Mucosa of descending colon (tissue), 3 donors: ENCODE results near the gene TBC1D8. TPM values are rescaled to one million over a fixed set of nuclear protein-coding genes. Genes with fewer than 3 reads are reported as not detected.

ENCODE experiments used
- ATAC-seq: fragments of 200-7000 bp; cut with Tn5 transposase; one replicate; pipeline ENCODE4 v1.9.1; 2020; ENCODE audit warnings: mild to moderate bottlenecking, moderate library complexity
- DNase-seq, 3 donors: peaks; one replicate each; pipeline ENCODE4 v3.0.0-alpha.2; 2020
- H3K36me3 ChIP-seq: fragments of 200-600 bp; one replicate; pipeline ENCODE4 v1.8.0; 2021; ENCODE audit warnings: low read depth, mild to moderate bottlenecking
- H3K4me1 ChIP-seq: fragments of 200-600 bp; one replicate; pipeline ENCODE4 v1.8.0; 2021; ENCODE audit warnings: low read depth, mild to moderate bottlenecking
- H3K4me3 ChIP-seq: fragments of 200-600 bp; one replicate; pipeline ENCODE4 v1.8.0; 2021; ENCODE audit warnings: mild to moderate bottlenecking
- H3K9me3 ChIP-seq: fragments of 200-600 bp; one replicate; pipeline ENCODE4 v1.8.0; 2021; ENCODE audit warnings: mild to moderate bottlenecking
- CTCF ChIP-seq: fragments of 200-600 bp; IDR thresholded peaks from one replicate; pipeline ENCODE4 v1.8.0; 2022; ENCODE audit warnings: antibody characterized with exemption, mild to moderate bottlenecking
- intact Hi-C, 2 donors: fragments of 100-400 bp; cut with DNase I in 1 of 2; cut with micrococcal nuclease in 1 of 2; formaldehyde crosslinking; loops; one replicate each; pipeline versions ENCODE4 v1.11.0 to v1.11.1; 2022; cut with DNase I, micrococcal nuclease
- total RNA-seq, 3 donors: library from RNA; stranded (reverse); fragmentation: NEBNext Ultra II Directional in 2 of 3; extraction: Animal tissue kit (Norgen Biotek cat#: 25700) in 2 of 3; gene quantifications; one replicate each; pipeline versions ENCODE4 v1.2.1 to v1.2.4, GENCODE V29; 2021 to 2023
- donor health status: DM: no; HTN: no; CAD: no; lungs with moderate emphysema.
- donor health status: DM: no; HTN: no; CAD: no.
- donor health status: DM: no; HTN: yes; CAD: no.

TBC1D8 gene
- total RNA-seq, 3 donors from 2014 or later = 14.4 to 28.8 (median 17.7) TPM

GRCh38 chr2:101151859-101152271 lies 683 bp upstream of the TBC1D8 start:
- intact Hi-C loops = loop anchor here (5.0 to 10.0 kb wide), 2 partner anchors 117 to 140 kb away; no protein-coding TSS in a partner anchor
- peak overlapping the region; percentile 50 for H3K4me3 ChIP-seq
- DNase-seq (peak in 1 of 3 donors; percentile 40), ATAC-seq (peak; percentile 21)
- peaks cover 23% of the 10 kb centered on the region for H3K4me1 ChIP-seq
- TF ChIP-seq CTCF = no peak
- no peaks in the 10 kb centered on the region for H3K36me3 ChIP-seq
- H3K9me3 ChIP-seq = no peaks in the 10 kb centered on the region

GRCh38 chr2:101150306-101151145 lies 656 bp downstream of the TBC1D8 start:
- H3K36me3 ChIP-seq = no peaks in the 10 kb centered on the region
- H3K4me3 ChIP-seq = peak overlapping the region; percentile 50
- no peak for TF ChIP-seq CTCF
- peak; percentile 49 to 73 (median 66) for DNase-seq
- H3K4me1 ChIP-seq = peaks cover 23% of the 10 kb centered on the region
- intact Hi-C loops = loop anchor here (5.0 to 10.0 kb wide), 2 partner anchors 116 to 138 kb away; no protein-coding TSS in a partner anchor
- ATAC-seq = peak; percentile 45
- no peaks in the 10 kb centered on the region for H3K9me3 ChIP-seq

GRCh38 chr2:101149241-101150192 lies 1.7 kb downstream of the TBC1D8 start:
- intact Hi-C loops = loop anchor here (5.0 to 10.0 kb wide), 2 partner anchors 115 to 137 kb away; no protein-coding TSS in a partner anchor
- H3K36me3 ChIP-seq = no peaks in the 10 kb centered on the region
- DNase-seq (peak in 1 of 3 donors; percentile 19), ATAC-seq (no peak)
- H3K4me1 ChIP-seq = peaks cover 23% of the 10 kb centered on the region
- no peak for TF ChIP-seq CTCF
- H3K4me3 ChIP-seq = no peak overlapping the region
- no peaks in the 10 kb centered on the region for H3K9me3 ChIP-seq

- Histone ChIP-seq H3K4me3 (no peak overlapping the region), H3K36me3 (no peaks in the 10 kb centered on the region), H3K4me1 (peaks cover 23% of the 10 kb centered on the region), H3K9me3 (no peaks in the 10 kb centered on the region)
- DNase-seq (no peak), ATAC-seq (no peak)
- intact Hi-C loops = no loop called here
- no peak for TF ChIP-seq CTCF
Observed at GRCh38 chr2:101148777-101149176, 2.4 kb downstream of the TBC1D8 start.

GRCh38 chr2:101147971-101148370 lies 3.2 kb downstream of the TBC1D8 start:
- Histone ChIP-seq H3K4me1 (peaks cover 23% of the 10 kb centered on the region), H3K4me3 (no peak overlapping the region), H3K36me3 (no peaks in the 10 kb centered on the region), H3K9me3 (no peaks in the 10 kb centered on the region)
- no peak for ATAC-seq
- DNase-seq = no peak
- no peak for TF ChIP-seq CTCF
- intact Hi-C loops = no loop called here
